K562 (cell line): ENCODE results near the gene OR52M1.

Source experiments
- HSF4 ChIP-seq: fragments of 250-450 bp; sonication (Bioruptor Pico); IDR thresholded peaks from 2 replicates; pipeline ENCODE4 v2.1.2; 2022; ENCODE audit warnings: mild to moderate bottlenecking, moderate library complexity, borderline replicate concordance
- PHTF2 ChIP-seq: fragments of 250-450 bp; sonication (Bioruptor Pico); IDR thresholded peaks from 2 replicates; pipeline ENCODE4 v1.5.0; 2021; ENCODE audit warnings: mild to moderate bottlenecking
- ZNF830 ChIP-seq: fragments of 250-450 bp; sonication (Bioruptor Pico); IDR thresholded peaks from 2 replicates; pipeline ENCODE4 v1.5.0; 2021; ENCODE audit warnings: mild to moderate bottlenecking
- TF ChIP-seq, protein P1 (sequence below), 2 experiments: fragments of 450-650 bp; formaldehyde crosslinking in 1 of 2; IDR thresholded peaks; 2 replicates each; pipeline versions ENCODE4 v1.4.0 to v1.6.1; 2014 to 2020; ENCODE audit warnings: mild to moderate bottlenecking in 2 of 2, borderline replicate concordance in 1 of 2, low read depth in 1 of 2

DNA sequence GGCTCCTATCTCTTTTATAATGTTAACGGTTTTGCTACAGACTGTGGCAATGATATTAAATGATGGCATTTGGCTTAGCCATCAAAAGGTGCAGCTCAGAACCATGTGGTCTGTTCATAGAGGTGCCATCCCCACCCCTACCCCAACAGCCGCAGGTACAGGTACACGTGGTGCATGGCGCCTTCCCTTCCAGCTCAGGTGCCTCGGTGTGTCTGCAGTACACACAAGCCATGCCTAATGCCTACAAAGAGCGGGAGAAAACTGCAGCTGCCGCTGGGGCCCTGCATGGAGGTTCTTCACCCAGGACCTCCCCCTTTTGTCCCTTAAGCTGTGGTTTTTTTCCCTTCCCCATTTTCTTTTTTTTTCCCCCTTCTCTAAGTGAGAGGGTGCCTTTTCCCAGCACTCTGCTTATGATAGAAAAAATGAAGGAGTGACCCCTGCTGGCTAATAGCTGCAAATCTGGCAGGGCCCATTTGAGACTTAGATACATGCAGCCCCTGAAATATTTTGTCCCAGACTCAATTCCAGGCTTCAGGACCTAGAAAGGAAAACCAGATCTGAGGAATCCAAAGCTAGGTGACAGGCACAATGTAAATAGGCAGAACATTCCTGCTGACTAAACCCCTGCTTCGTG is 6.5 kb downstream of the OR52M1 start:
- TF ChIP-seq PHTF2 (CRISPR knock-in tag) (no peak), ZNF830 (CRISPR knock-in tag) (no peak), HSF4 (CRISPR knock-in tag) (no peak)
- TF ChIP-seq, protein P1, sequence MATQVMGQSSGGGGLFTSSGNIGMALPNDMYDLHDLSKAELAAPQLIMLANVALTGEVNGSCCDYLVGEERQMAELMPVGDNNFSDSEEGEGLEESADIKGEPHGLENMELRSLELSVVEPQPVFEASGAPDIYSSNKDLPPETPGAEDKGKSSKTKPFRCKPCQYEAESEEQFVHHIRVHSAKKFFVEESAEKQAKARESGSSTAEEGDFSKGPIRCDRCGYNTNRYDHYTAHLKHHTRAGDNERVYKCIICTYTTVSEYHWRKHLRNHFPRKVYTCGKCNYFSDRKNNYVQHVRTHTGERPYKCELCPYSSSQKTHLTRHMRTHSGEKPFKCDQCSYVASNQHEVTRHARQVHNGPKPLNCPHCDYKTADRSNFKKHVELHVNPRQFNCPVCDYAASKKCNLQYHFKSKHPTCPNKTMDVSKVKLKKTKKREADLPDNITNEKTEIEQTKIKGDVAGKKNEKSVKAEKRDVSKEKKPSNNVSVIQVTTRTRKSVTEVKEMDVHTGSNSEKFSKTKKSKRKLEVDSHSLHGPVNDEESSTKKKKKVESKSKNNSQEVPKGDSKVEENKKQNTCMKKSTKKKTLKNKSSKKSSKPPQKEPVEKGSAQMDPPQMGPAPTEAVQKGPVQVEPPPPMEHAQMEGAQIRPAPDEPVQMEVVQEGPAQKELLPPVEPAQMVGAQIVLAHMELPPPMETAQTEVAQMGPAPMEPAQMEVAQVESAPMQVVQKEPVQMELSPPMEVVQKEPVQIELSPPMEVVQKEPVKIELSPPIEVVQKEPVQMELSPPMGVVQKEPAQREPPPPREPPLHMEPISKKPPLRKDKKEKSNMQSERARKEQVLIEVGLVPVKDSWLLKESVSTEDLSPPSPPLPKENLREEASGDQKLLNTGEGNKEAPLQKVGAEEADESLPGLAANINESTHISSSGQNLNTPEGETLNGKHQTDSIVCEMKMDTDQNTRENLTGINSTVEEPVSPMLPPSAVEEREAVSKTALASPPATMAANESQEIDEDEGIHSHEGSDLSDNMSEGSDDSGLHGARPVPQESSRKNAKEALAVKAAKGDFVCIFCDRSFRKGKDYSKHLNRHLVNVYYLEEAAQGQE (IDR thresholded peaks at IDR 0.05; ENCODE audit: borderline replicate concordance), result no peak
- TF ChIP-seq, protein P1 (CRISPR knock-in tag; IDR thresholded peaks at IDR 0.05; ENCODE audit: low read depth), result no peak
